ENCODE measurements around the gene FBXL3.
A peak's percentile ranks its signal among the peaks of the same experiment; 100 is the strongest.

The FBXL3 gene

DNA sequence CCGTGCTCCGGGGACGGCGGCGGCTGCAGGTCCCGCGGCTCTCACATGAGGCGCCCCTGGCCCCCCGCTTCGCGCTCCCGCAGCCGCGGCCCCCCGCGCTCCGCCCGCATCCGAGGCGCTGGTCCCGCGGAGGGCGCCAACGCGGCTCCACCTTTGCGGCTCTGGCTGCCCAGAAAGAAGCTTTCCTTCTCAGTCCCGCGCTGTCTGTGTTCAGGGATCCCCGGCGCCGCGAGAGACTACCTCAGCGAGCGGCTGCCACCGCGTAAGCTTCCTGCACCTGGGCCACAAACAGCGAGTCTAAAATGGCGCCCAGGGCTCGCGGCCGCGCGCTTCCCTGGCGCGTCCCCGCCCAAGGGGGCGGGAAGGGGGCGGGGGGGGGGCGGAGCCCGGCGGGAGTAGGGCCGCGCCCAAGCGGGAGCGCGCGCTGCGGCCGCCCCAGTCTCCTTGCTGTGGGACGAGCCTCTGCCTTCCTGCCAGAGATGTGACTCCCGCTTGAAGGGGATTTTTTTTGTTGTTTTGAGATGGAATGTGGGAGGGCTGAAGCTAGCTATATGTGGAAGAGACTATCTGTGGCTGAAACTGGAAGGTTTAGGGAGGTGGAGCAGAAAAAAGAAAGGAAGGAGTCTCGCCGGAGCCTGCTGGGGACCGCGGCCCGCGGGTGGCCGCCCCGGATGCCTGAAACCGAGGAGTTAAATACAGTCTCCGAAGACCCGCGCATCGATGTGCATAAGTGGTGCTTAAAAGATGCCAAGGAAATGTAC lies at the start of gene FBXL3:
TSS of gene FBXL3 (minus strand) at position 299 of the 761 bp plus-strand sequence. CDS start 5,299 bp downstream, outside the sequence.
- Mint-ChIP-seq H3K9me3 (no peaks in the 10 kb centered on the region), H3K27ac (peak within 1 kb of the TSS; percentile 92), H3K36me3 (peaks cover 7% of the 10 kb centered on the region), H3K4me3 (peak within 1 kb of the TSS; percentile 97), H3K4me1 (peaks cover 35% of the 10 kb centered on the region), H3K27me3 (no peaks in the 10 kb centered on the region)
- peak; percentile 75 to 82 for DNase-seq (ENCODE audit: low spot score in 2 of 2)
- peak; percentile 70 for ATAC-seq (ENCODE audit: low read depth)

GRCh38 chr13:77067519-77067918 lies 40.6 kb upstream of the FBXL3 start:
- DNase-seq (ENCODE audit: low spot score in 2 of 2): no peak
- no peak overlapping the region for H3K4me3 Mint-ChIP-seq
- peaks cover 32% of the 10 kb centered on the region for H3K36me3 Mint-ChIP-seq
- H3K4me1 Mint-ChIP-seq: peaks cover 8% of the 10 kb centered on the region
- no peaks in the 10 kb centered on the region for H3K9me3 Mint-ChIP-seq
- no peak for ATAC-seq (ENCODE audit: low read depth)
- peak overlapping the region; percentile 20 for H3K27ac Mint-ChIP-seq
- H3K27me3 Mint-ChIP-seq: no peaks in the 10 kb centered on the region

GRCh38 chr13:77065461-77066147 lies 38.6 kb upstream of the FBXL3 start:
- H3K9me3 Mint-ChIP-seq: no peaks in the 10 kb centered on the region
- H3K4me3 Mint-ChIP-seq: no peak overlapping the region
- no peaks in the 10 kb centered on the region for H3K27me3 Mint-ChIP-seq
- peak; percentile 70 for ATAC-seq (ENCODE audit: low read depth)
- H3K4me1 Mint-ChIP-seq: peaks cover 8% of the 10 kb centered on the region
- H3K36me3 Mint-ChIP-seq: peaks cover 30% of the 10 kb centered on the region
- peak overlapping the region; percentile 85 for H3K27ac Mint-ChIP-seq
- no peak for DNase-seq (ENCODE audit: low spot score in 2 of 2)

DNA sequence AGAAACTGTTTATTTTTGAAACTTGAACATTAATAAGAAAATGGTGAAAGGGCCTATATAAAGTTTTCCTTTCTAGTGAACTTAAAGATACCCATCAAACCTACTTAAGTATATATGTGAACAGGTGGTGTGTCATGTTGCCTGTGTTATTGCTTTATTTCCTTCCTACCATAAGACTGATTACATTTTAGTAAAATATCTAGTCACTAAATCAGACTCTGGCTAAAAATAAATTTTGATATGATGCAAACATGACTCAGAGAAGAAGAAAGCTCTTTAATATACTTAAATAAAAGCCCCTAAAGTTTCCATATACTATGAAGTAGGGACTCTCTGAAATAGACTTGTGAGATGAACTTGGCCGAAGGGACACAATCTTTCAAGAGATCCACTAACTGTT lies 35.1 kb upstream of the FBXL3 start:
- no peak overlapping the region for H3K4me3 Mint-ChIP-seq
- H3K27ac Mint-ChIP-seq: no peak overlapping the region
- no peak for DNase-seq (ENCODE audit: low spot score in 2 of 2)
- peaks cover 19% of the 10 kb centered on the region for H3K36me3 Mint-ChIP-seq
- no peaks in the 10 kb centered on the region for H3K9me3 Mint-ChIP-seq
- peaks cover 8% of the 10 kb centered on the region for H3K4me1 Mint-ChIP-seq
- H3K27me3 Mint-ChIP-seq: no peaks in the 10 kb centered on the region
- ATAC-seq (ENCODE audit: low read depth): no peak

- Mint-ChIP-seq H3K27ac (no peak overlapping the region), H3K4me3 (no peak overlapping the region), H3K27me3 (no peaks in the 10 kb centered on the region), H3K36me3 (peaks cover 23% of the 10 kb centered on the region), H3K9me3 (no peaks in the 10 kb centered on the region), H3K4me1 (peaks cover 7% of the 10 kb centered on the region)
- DNase-seq (ENCODE audit: low spot score in 2 of 2) (no peak), ATAC-seq (ENCODE audit: low read depth) (no peak)
These were observed 34.4 kb upstream of the FBXL3 start for GRCh38 chr13:77061362-77061761.

- Mint-ChIP-seq H3K4me1 (peaks cover 5% of the 10 kb centered on the region), H3K27me3 (no peaks in the 10 kb centered on the region), H3K27ac (peak overlapping the region; percentile 35), H3K4me3 (no peak overlapping the region), H3K9me3 (no peaks in the 10 kb centered on the region), H3K36me3 (peaks cover 27% of the 10 kb centered on the region)
- ATAC-seq (ENCODE audit: low read depth) (no peak), DNase-seq (ENCODE audit: low spot score in 2 of 2) (no peak)
These were observed 29.9 kb upstream of the FBXL3 start for GRCh38 chr13:77056886-77057285.

DNA sequence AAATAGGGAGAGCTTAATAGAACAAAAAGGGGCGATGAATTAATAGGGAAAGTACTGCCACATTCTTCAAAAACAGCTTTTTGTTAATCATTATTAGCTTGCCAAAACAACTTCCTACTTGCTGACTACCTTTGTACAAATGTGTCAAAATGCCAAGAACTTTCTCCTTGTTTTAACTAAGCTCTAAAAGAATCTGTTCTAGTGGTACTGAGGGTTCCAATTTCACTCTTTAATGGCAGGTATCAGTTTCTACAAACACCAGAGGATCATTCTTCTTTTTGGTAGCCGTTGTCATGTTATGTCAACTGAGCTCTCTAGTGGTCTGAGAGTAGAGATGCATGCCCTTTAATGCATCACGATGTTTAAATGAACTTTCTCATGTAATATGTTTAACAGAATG lies 29.4 kb upstream of the FBXL3 start:
- Mint-ChIP-seq H3K27ac (peak overlapping the region; percentile 35), H3K36me3 (peaks cover 25% of the 10 kb centered on the region), H3K27me3 (no peaks in the 10 kb centered on the region), H3K4me3 (no peak overlapping the region), H3K9me3 (no peaks in the 10 kb centered on the region), H3K4me1 (peaks cover 5% of the 10 kb centered on the region)
- ATAC-seq (ENCODE audit: low read depth) (no peak), DNase-seq (ENCODE audit: low spot score in 2 of 2) (no peak)

- no peak overlapping the region for H3K4me3 Mint-ChIP-seq
- no peak for DNase-seq (ENCODE audit: low spot score in 2 of 2)
- no peaks in the 10 kb centered on the region for H3K27me3 Mint-ChIP-seq
- no peaks in the 10 kb centered on the region for H3K9me3 Mint-ChIP-seq
- no peak for ATAC-seq (ENCODE audit: low read depth)
- H3K27ac Mint-ChIP-seq: no peak overlapping the region
- H3K36me3 Mint-ChIP-seq: peaks cover 30% of the 10 kb centered on the region
- H3K4me1 Mint-ChIP-seq: peaks cover 5% of the 10 kb centered on the region
These were observed 28.2 kb upstream of the FBXL3 start for GRCh38 chr13:77055158-77055557.

DNA sequence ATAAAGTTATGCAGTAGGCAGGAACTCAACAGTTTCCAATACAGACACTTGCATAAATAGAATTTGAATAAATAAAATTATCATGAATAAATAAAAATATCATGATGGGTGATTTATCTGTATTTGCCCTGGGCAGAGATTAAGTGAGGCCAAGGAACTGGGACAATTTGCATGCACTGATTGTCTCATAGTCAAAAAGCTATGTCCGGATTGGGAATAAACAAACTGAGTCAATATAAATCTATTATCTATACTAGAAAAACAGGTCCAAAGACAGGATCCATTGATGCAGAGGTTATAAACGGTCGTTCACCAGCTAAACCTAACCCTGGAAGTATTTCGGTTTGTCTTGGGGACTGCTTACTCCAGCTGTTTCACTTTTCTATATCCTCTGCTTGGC lies 26.2 kb upstream of the FBXL3 start:
- DNase-seq (ENCODE audit: low spot score in 2 of 2) (no peak), ATAC-seq (ENCODE audit: low read depth) (no peak)
- Mint-ChIP-seq H3K36me3 (peaks cover 45% of the 10 kb centered on the region), H3K27me3 (no peaks in the 10 kb centered on the region), H3K9me3 (no peaks in the 10 kb centered on the region), H3K27ac (no peak overlapping the region), H3K4me1 (peaks cover 8% of the 10 kb centered on the region), H3K4me3 (no peak overlapping the region)

GRCh38 chr13:77048681-77049080 lies 21.7 kb upstream of the FBXL3 start:
- Mint-ChIP-seq H3K4me3 (no peak overlapping the region), H3K27ac (peak overlapping the region; percentile 87), H3K4me1 (peaks cover 5% of the 10 kb centered on the region), H3K27me3 (no peaks in the 10 kb centered on the region), H3K36me3 (peaks cover 42% of the 10 kb centered on the region), H3K9me3 (no peaks in the 10 kb centered on the region)
- no peak for ATAC-seq (ENCODE audit: low read depth)
- no peak for DNase-seq (ENCODE audit: low spot score in 2 of 2)

DNA sequence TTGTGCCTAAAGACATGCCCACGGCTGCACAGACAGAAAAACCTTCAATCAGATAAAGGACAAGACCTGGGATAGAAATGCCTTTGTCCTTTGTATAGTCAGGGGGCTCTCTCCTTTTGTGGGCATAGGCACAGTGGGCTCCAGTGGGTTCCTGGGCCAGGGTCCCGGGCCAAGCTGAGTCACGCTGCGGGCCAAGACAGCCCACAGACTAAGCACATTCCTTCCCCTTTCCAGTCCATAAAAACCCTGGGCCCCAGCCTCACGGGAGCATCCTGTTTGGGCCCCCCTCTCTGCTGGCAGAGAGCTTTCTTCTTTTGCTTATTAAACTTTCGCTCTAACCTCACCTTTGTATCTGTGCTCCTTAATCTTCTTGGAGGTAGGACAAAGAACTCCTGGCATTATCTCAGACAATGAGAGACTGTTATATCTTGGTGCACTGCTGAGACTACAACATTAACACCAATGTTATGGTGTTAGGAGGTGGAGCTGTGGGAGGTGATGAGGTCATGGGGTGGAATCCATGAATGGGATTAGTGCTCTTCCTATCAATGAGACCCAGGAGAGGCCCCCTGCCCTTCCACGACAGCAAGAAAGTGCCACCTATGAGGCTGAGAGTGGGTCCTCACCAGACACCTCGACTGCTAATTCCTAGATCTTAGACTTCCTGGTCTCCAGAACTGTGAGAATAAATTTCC lies 20.8 kb upstream of the FBXL3 start:
- Mint-ChIP-seq H3K27me3 (no peaks in the 10 kb centered on the region), H3K27ac (no peak overlapping the region), H3K36me3 (peaks cover 40% of the 10 kb centered on the region), H3K4me1 (peaks cover 7% of the 10 kb centered on the region), H3K9me3 (no peaks in the 10 kb centered on the region), H3K4me3 (no peak overlapping the region)
- ATAC-seq (ENCODE audit: low read depth) (no peak), DNase-seq (ENCODE audit: low spot score in 2 of 2) (no peak)

DNA sequence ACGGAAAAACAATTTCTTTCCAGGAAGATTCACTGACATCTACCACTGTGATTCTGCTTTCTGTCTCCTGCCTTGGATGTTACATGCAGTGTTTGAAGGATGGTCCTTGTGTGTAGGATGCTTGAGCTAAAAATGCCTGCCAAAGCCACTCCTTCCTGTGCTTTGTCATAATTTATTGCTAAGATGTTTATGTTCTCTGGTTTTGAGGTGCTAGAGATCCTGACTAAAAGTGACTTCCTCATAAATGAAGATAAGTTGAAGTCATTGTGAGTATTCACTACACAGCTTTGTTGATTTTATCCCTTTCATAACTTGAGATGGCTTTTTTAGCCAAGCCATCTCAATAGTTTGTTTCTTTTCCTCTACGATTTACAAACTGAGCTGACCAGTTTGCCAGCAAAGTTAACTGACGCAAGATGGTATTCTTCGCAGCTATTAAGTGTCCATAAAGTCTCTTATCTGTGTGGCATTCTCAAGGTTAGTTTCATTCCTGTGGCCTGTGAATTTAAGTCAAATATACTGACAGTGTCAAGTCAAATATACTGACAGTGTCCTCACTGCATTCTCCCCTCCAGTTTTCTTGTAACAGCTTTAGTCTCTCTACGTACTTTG lies 15.7 kb upstream of the FBXL3 start:
- DNase-seq (ENCODE audit: low spot score in 2 of 2) (no peak), ATAC-seq (ENCODE audit: low read depth) (no peak)
- peak overlapping the region; percentile 83 for H3K27ac Mint-ChIP-seq
- H3K27me3 Mint-ChIP-seq: no peaks in the 10 kb centered on the region
- H3K36me3 Mint-ChIP-seq: peaks cover 16% of the 10 kb centered on the region
- peaks cover 2% of the 10 kb centered on the region for H3K4me1 Mint-ChIP-seq
- H3K4me3 Mint-ChIP-seq: no peak overlapping the region
- no peaks in the 10 kb centered on the region for H3K9me3 Mint-ChIP-seq

GRCh38 chr13:77040835-77041234 lies 13.9 kb upstream of the FBXL3 start:
- H3K27ac Mint-ChIP-seq: no peak overlapping the region
- DNase-seq (ENCODE audit: low spot score in 2 of 2): no peak
- H3K4me3 Mint-ChIP-seq: no peak overlapping the region
- H3K9me3 Mint-ChIP-seq: no peaks in the 10 kb centered on the region
- H3K36me3 Mint-ChIP-seq: peaks cover 2% of the 10 kb centered on the region
- no peaks in the 10 kb centered on the region for H3K27me3 Mint-ChIP-seq
- no peak for ATAC-seq (ENCODE audit: low read depth)
- H3K4me1 Mint-ChIP-seq: peaks cover 2% of the 10 kb centered on the region

DNA sequence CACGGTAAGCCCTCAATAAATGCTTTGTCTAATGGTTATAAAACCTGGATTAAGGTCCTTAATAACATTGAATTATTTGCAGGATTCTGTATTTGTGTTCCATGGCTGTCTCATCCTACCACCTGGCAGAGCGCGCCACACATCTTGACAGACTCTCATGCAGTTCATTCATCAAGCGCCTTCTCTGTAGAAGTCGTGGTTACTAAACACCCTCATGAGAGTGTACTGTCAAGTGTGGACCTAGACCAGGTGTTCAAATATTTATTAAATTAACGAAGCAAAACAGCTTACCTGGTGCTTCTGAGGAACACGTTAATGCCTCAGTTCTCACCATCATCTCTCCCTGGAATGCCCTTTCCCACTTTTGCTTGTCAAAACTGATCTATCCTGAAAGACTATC lies 13.1 kb upstream of the FBXL3 start:
- no peak overlapping the region for H3K4me3 Mint-ChIP-seq
- DNase-seq (ENCODE audit: low spot score in 2 of 2): no peak
- peaks cover 2% of the 10 kb centered on the region for H3K4me1 Mint-ChIP-seq
- peaks cover 2% of the 10 kb centered on the region for H3K36me3 Mint-ChIP-seq
- H3K9me3 Mint-ChIP-seq: no peaks in the 10 kb centered on the region
- no peak for ATAC-seq (ENCODE audit: low read depth)
- no peaks in the 10 kb centered on the region for H3K27me3 Mint-ChIP-seq
- no peak overlapping the region for H3K27ac Mint-ChIP-seq

Data from memory B cell (primary cell).